Cerebellar nuclear complex (tissue), 1 donor: Measurements from ENCODE around the gene SWSAP1.
"Not testable (repeated sequence)": the region's sequence is repeated elsewhere in the genome, so short reads cannot be mapped to it uniquely, and the experiment has no call there.

Source experiments
- DNase-seq, 2 experiments: peaks; one replicate each; lab custom pipeline; 2025; lab: John Stamatoyannopoulos, UW

SWSAP1 gene, protein sequence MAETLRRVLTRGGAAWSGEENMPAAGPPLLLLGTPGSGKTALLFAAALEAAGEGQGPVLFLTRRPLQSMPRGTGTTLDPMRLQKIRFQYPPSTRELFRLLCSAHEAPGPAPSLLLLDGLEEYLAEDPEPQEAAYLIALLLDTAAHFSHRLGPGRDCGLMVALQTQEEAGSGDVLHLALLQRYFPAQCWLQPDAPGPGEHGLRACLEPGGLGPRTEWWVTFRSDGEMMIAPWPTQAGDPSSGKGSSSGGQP

DNA sequence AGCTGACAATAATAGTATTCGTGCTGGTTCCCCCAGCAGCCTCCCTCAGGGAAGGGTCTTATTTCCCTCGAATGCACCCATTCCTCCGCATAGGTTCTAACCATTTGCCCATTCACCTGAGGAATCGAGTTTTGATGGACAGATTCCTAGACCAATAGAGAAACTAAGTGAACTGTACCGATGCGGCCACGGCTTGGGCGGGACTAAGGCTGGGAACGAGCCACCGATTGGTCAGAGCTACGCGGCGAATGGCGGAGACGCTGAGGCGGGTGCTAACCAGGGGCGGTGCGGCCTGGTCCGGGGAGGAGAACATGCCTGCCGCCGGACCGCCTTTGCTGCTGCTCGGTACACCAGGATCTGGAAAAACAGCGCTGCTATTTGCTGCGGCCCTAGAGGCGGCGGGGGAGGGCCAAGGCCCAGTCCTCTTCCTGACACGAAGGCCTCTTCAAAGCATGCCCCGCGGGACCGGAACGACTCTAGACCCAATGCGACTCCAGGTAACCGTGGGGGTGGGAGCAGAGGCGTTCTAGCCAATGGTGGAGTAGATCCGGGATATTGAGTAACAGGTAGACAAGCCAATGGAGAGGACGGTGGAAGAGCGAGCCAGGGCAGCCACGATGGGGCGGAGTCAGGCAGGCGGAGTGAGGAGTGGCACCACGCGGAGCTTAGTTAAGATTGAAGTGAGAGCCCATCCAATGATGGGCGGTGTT, at the start of gene SWSAP1:
SWSAP1 (plus strand) TSS at position 234 of the 710 bp plus-strand sequence; CDS start at position 249, 15 bp downstream.
- peak; percentile 99 for DNase-seq

DNA sequence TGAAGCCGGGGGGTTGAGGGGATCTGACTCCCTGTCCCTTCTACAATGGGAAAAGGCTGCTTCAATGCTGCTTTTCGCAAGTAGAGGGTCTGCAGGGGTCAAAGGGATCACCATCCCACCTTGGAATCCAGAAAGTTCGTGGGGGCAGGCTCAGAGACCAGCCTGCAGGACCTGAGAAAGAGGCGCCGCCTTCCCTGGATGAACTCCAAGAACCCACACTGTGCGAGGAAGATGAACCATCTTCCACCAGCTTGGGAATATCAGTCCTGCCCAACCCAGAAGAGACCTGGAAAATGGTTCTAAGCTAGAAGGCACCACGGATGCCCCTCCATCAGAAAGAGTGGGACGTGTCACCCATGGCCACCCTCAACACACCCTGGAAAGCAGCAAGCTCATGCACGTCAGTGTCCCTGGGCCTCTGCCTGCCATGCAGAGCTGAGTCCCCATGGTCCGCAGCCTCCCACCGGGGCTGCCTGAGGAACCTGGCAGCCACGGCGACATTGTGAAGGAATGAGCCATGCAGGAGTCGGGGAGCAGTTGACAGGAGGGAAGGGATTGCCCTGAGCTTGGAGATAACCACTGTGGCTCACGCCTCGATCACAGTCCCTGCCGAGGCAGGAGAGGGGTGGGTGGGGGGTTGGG, 49.6 kb upstream of the SWSAP1 start:
- no peak for DNase-seq

DNA sequence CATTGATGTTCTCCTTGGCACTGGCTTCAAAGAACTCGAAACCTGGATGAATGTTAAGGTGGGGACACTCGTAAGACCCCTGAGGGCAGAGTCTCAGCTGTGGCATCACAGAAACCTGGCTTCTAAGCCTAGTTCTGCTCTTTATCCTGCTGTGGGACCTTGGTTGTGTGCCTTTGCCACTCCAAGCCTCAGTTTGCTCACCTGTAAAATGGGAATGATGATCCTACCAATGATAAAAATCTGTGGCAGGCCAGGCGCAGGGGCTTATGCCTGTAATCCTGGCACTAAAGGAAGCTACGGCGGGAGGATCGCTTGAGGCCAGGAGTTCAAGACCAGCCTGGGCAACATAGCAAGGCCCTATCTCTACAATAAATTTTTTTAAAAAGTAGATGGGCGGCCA, 48.9 kb upstream of the SWSAP1 start:
- no peak for DNase-seq

DNA sequence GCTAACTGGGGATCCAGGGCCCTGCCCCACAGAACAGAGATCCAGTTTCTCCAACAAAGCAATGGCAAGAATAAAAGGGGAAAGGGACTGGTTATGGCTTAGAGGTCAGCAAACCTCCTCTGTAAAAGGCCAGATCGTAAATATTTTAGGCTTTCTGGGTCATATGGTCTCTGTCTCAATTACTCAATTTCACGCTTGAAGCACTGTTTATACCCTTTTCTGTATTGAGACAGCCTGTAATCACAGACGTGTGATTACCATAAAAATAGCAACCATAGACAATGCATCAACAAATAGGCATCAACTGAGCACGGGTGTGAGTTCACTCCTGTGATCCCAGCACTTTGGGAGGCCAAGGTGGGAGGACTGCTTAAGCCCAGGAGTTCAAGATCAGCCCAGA, 44.3 kb upstream of the SWSAP1 start:
- DNase-seq: no peak

DNA sequence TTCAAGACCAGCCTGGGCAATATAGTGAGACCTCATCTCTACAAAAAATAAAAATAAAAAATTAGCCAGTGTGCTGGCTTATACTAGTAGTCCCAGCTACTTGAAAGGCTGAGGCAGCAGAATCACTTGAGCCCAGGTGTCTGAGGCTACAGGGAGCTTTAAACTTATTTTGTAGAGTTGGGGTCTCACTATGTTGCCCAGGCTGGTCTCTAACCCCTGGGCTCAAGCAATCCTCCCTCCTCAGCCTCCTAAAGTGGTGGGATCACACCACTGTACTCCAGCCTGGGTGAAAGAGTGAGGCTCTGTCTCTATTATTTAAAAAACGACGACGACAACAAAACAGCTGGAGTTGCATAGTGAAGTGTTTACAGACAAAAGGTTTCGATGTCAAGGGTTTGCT, 43.0 kb upstream of the SWSAP1 start:
- no peak for DNase-seq

DNA sequence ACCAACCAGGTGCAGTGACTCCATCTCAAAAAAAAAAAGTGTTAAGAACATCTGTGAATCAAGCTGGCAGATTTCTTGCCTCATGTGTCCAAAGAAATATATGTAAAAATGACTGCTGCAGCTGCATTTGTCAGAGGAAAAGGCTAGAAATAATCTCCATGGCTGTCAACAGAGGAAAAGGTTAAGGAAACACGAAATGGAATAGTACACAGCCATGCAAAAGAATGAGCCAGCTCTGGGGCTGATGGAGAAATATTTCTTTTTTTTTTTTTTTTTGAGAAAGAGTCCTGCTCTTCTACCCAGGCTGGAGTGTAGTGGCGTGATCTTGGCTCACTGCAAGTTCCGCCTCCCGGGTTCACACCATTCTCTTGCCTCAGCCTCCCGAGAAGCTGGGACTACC, 41.6 kb upstream of the SWSAP1 start:
- no peak for DNase-seq

DNA sequence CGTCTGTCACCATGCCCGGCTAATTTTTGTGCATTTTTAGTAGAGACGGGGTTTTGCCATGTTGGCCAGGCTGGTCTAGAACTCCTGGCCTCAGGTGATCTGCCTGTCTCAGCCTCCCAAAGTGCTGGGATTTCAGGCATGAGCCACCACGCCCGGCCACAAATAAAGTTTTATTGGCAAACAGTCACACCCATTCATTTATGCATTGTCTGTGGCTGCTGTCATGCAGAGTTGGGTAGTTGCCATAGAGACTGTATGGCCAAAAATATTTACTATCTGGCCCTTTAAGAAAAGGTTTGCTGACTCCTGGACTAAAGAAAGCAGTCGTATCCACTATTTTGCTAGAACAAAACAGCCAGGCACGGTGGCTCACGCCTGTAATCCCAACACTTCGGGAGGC, 40.6 kb upstream of the SWSAP1 start:
- not testable (repeated sequence) for DNase-seq

DNA sequence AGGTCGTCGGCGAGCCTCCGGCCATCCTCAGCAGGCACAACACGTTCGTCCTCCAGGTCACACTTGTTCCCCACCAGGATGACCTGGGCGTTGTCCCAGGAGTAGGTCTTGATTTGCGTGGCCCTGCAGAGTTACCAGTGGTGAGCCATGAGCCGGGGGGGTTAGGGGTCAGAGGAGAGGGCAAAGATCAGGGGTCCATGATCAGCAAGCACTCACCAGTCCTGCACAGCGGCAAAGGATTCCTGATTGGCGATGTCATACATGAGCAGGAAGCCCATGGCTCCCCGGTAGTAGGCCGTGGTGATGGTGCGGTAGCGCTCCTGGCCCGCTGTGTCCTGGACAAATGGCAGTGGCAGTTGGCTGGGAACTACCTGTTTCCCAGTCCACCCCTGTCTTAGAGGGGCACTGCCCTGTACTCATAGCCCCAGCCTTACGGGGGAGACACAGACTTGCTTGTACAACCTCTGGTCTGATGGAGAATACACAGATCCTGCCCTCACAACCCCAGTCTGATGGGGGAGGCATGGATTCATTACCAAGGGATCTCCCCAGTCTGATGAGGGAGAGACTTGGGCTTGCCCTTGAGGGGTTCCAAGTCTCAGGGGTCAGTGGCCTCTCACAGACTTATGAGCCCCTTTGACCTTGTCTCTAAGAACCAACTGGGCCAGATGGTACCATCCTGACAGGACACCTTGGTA, 38.9 kb upstream of the SWSAP1 start:
- DNase-seq: no peak

DNA sequence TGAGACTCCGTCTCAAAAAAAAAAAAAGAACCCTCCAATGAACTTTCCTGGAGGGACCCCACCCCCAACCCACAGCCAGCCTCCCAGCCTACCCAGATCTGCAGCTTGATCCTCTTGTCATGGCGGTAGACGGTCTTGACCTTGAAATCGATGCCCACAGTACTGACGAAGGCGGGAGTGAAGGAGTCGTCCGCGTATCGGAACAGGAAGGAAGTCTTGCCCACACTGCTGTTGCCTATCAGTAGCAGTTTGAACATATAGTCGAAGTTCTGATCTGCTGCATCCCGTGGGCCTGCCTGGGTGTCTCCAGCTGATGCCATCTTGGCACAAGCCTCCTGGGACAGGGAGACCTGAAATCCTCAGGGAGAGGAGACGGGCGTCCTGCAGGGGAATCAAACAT, 37.4 kb upstream of the SWSAP1 start:
- DNase-seq: no peak

DNA sequence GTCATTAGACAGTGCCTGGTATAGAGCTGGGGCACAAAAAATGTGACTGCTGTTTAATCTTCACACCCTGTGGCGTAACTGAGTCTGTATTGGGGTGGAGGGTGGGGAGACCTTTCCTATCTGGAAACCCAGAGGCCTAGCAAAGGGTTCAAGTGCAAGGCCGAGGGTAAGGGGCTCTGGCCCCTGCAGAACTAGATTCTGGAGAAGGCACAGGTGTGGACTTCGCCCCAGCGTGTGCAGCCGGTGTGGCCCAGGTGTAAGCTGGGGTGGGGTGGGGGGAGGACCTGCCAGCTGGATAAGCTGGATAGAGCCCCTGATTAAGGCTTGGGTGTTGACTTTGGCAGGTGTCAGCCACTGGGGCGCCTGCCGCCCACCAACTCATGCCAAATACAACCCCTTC, 36.3 kb upstream of the SWSAP1 start:
- DNase-seq: no peak

DNA sequence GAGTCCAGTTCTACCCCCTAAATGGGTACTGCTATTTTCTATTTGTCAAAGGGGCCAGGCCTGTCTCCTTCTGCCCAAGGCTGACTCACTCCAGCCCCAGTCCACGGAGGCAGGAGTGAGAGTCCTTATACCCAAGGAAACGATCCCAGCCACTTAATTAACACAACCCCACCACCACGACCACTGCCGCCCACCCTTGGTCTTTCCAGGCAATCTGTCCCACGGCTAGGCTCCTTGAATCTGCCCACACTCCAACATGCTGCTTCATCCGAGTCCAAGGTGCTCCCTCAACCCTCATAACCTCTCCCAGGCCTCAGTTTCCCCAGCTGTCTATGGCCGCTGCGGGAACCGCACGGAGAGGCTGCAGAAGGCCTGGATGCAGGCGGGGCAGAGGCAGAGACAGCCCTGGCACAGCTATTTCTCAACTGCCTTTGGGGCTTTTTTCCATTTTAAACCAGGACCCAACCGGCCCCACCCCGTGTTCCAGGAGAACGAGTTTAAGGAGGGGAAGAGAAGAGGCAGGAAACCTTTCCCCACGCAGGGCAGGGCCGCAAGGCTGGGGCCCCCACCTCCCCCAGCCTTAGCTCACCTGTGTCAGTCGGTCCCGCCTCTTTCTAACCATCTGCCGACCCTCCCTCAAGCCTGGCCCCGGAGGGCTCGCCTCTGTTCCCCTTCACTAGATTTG, 35.8 kb upstream of the SWSAP1 start:
- DNase-seq: no peak

DNA sequence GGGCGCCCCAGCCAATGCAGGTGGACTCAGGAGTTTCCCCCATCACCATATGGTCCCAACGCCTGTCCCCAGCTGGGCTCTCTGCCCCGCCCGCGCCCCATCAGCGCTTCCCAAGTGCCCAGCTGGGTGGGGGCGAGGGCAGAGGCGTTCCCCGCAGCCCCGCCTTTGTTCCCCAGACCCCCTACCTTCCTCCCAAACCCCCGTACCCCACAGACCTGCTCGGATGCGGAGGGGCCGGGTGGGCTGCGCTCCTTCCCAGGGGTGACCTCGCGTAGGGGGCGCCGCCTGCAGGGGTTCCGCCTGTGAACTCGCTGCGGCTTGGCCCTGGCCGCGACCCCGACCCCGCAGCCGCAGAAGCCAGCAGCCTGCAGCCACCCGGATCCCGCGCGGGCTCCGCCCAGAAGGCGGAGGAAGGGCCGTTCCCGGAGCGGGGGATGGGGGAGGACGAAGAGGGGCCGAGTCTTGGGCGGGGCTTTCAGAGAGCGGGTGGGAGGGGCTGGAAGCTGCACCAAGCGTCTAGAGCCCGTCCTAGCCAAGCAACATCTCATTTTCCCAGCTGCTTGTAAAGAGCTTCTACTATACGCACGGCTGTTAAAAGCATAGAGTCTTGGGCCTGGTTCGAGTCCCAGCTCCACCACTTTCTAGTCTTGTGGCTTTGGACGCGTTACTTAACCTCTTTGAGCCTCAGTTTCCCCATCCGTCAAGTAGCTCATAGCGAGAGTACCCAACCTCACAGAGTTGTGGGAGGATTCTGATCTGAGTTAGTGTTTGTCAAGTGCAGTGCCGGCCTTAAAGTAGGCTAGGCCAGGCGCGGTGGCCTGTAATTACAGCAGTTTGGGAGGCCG, 35.0 kb upstream of the SWSAP1 start, which contains the start of gene RAB3D:
RAB3D (minus strand) TSS at position 404 of the 845 bp plus-strand sequence. CDS start 2,258 bp downstream, outside the sequence.
- DNase-seq: peak in 1 of 2 experiments; percentile 48

DNA sequence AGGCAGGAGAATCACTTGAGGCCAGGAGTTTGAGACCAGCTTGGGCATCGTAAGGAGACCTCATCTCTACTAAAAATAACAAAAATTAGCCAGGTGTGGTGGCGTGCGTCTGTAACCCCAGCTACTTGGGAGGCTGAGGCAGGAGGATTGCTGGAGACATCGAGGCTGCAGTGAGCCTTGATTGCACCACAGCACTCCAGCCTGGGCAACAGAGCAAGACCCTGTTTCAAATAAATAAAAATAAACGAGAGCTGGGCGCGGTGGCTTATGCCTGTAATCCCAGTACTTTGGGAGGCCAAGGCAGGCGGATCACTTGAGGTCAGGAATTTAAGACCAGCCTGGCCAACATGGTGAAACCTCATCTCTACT, 34.4 kb upstream of the SWSAP1 start:
- not testable (repeated sequence) for DNase-seq

DNA sequence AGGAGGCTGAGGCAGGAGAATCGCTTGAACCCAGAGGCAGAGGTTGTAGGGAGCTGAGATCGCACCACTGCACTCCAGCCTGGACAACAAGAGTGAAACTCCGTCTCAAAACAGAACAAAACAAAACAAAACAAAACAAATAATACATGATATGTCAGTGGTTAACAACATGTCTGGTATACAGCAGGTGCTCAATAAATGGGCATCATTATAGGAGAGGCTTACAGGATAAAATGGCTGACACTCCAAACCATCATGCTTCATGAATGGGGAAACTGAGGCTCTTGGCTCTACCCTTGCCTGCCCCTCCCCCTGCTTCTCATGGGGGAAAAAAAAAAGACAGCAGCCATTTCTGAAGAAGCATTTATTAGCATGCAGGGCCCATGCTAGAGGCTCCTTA, 32.0 kb upstream of the SWSAP1 start:
- no peak for DNase-seq

DNA sequence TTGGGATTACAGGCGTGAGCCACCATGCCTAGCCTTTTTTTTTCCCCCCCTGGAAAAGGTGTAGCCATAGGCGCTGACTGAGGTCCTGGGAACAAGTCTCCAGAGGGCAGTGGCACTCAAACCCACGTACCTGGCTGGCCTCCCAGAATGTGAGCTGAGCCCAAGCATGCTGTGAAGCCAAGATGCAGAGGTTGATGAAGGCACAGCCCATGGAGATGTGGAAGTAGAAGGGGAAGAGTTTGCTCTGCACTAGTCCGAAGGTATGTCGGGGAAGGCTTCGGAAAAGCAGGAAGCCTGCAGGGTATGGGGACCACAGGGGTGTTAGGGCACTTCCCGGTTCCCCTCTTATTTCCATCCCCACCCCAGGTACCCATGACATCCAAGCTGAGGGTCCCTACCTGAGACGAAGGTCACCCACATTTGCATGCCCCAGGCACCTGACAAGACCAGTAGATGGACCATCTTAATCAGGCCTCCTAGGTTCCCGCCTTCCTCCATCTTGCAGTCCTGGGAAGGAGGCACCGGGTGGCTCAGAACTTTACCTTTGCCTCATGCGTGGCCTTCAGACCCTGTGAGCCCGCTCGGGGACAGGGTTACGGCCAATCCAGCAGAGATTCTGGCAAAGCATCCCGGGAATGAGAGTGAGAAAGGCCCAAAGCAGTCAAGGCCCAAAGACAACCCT, 29.2 kb upstream of the SWSAP1 start:
- no peak for DNase-seq

DNA sequence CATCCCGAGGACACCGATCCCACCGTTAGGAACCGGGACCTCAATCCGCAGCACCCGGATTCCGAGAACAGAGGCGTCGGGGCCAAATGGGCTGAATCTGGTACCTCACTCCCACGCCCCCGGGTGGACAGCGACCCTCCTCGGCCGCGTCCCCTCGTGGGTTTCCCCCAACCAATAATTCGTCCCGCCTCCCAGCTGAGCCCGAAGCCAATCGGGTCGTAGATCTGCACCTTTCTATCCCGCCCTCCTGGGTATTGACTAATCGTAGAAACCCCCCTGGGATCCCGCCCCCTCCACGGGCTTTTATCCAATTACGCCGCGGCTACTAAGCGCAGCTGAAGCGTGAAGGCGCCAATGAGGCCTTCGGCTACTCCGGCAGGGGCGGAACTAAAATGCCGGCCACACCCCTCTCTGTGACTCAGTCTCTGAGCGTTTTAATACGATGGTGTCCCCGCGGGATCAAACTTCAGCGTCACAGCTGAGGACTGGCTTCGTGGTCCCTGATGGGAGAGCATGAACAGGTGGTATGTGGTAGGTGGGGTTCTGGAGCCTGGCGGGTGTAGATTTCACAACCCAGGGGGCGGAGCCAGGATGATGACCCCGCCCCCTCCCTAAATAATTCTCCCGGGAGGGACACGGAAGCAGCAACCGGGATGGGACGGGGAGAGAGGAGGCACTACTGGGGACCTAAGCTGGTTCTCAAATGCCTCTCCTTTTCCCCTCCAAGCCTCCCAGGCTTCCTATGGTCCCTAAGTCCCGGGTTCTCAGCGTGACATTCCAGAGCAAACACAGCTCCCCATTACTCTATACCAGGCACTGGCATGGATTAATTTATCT, 28.1 kb upstream of the SWSAP1 start, which contains the start of the genes CCDC159 and TMEM205:
CCDC159 (plus strand) TSS at position 416 of the 837 bp plus-strand sequence; CDS start at position 504, 88 bp downstream.
TMEM205 (minus strand) TSS at position 165 of the 837 bp plus-strand sequence. CDS start 649 bp downstream, outside the sequence.
- DNase-seq: peak; percentile 92 to 96

DNA sequence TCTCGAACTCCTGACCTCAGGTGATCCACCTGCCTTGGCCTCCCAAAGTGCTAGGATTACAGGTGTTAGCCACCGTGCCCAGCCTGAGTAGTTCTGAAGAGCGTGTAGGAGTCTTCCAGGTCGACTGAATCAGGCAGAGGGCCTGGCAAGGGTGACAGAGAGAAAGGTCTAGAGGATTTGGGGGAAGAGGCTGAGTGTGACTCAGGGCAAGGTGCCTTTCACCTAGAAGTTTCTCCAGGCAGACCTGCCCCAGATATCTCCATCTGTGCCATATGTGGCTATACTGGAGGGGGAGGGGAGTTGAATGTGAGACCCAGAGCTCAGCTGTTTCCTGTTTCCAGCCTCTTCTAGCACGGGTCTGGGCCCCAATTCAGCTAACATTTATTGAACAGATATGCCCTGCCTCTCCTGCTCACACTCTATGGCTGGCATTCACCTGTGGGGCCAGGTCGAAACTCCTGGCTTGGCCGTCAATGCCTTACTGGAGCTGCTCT, 26.9 kb upstream of the SWSAP1 start:
- no peak for DNase-seq

DNA sequence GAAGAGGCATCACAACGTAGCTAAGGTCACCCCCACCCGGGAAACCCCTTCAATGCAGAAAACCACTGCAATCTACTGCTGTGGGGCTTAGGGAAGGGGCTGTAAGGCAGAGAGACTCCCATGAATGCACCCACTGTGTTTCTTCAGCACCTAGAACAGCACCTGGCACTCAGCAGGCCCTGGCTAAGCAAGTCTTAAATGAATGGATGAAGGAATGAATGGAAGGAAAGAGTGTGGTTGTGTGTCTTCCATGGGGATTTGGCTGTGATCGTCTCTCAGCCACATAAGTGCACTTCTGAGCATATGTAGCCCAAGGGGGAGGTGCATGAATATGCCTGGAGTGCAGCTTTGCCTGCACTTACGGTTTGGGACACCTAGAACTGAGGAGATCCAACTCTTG, 25.3 kb upstream of the SWSAP1 start:
- DNase-seq: no peak

DNA sequence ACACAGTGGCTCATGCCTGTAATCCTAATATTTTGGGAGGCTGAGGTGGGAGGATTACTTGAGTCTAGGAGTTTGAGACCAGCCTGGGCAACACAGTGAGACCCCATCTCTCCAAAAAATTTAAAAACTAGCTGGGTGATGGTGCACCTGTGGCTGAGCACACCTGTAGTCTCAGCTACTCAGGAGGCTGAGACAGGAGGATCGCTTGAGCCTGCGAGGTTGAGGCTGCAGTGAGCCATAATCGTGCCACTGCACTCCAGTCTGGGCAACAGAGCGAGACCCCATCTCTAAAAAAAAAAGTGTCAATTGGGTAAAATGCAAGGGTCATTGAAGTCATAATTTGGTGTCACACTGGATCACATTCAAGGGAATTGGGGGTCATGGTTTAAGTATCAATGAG, 20.4 kb upstream of the SWSAP1 start:
- DNase-seq: not testable (repeated sequence)
